ENCODE results near the gene JRKL.
"Not testable (repeated sequence)": the region's sequence is repeated elsewhere in the genome, so short reads cannot be mapped to it uniquely, and the experiment has no call there.

JRKL gene

DNA sequence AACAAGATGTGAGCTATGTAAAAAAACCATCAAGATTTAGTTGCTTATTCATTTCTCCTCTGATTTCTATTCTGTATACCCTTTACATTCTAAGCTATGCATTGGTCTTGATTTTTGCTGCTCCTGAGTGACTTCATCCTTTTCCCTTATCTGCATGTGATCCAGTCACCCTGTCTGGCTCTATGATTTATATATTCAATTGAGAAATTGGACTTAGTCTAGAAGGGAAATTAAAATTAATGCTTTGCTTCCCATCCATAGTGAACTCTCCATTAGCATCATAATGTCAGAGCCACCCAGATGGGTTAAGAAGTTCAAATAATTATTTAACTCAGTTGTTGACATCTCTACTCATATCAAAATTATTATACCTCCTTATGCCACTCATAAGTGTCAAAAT, 5.0 kb downstream of the JRKL start:
- DNase-seq (ENCODE audit: low read depth): no peak

GRCh38 chr11:96396637-96397036, 6.8 kb downstream of the JRKL start:
- no peak for DNase-seq (ENCODE audit: low read depth)

DNA sequence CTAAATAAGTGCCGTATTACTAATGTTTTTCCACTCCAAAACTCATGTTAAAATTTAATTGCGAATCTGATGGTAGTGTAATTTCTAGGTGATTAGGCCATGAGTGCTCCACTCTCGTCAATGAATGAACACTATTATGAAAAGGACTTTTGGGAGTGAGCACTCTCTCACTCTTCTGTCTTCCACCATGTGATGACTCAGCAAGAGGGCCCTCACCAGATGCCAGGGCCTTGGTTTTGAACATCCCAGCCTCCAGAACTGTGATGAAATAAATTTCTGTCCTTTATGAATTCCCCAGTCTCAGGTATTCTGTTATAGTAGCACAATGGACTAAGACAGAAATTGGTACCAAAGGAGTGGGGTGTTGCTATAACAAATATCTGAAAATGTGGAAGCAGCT, 8.1 kb downstream of the JRKL start:
- DNase-seq (ENCODE audit: low read depth): no peak

DNA sequence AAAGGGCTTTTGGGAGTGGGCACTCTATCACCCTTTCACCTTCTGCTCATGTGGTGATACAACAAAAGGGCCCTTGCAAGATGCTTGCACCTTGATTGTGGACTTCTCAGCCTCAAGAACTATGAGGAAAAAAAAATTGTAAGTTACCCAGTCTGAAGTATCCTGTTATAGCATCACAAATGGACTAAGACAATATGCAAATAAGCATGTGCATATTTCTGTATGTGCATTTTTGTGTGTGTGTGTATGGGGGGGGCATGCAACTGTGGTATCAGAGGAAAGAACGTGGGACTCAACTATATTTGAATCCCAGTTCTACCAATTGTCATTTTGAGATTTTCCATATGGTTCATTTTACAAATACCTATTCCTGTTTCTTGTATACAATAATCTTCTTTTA, 10.9 kb downstream of the JRKL start:
- DNase-seq (ENCODE audit: low read depth): no peak

DNA sequence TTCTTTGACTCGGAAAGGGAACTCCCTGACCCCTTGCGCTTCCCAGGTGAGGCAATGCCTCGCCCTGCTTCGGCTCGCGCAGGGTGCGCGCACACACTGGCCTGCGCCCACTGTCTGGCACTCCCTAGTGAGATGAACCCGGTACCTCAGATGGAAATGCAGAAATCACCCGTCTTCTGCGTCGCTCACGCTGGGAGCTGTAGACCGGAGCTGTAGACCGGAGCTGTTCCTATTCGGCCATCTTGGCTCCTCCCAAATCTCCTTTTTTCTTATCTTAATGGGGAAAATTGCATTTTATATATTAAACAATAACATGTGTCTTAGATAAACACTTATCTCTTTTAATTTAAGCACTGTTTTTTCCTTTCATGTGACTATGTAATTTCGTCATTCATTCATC, 21.6 kb downstream of the JRKL start:
- DNase-seq (ENCODE audit: low read depth): not testable (repeated sequence)

DNA sequence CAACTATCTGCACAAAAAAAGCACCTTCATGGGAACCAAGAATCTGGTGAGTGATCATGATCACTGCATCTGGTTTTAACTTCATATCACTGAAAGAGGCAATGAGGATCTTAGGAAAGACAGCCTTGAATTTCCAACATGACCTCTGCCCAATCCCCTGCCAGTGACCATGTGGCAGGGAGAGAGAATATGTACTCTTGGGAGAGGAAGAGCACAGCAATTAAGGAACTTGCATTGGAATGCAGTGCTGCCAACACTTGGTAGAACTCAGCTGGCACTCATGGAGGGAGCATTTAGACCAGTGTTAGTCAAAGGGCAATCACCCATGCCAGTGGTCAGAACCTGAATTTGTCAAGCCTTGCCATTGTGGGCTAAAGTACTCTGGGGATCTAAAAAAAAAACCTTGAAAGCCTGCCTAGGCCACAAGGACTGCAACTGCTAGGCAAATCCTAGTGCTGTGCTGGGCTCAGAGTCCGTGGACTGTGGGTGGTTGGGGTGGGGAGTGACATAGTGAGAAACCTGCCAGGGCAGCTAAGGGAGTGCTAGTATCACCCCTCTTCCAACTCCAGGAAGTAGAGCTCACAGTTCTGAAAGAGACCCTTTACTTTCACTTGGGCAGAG, 23.1 kb downstream of the JRKL start:
- no peak for DNase-seq (ENCODE audit: low read depth)

GRCh38 chr11:96413408-96413807, 23.6 kb downstream of the JRKL start:
- no peak for DNase-seq (ENCODE audit: low read depth)

- no peak for DNase-seq (ENCODE audit: low read depth)
Observed at GRCh38 chr11:96424693-96425092, 34.9 kb downstream of the JRKL start.

DNA sequence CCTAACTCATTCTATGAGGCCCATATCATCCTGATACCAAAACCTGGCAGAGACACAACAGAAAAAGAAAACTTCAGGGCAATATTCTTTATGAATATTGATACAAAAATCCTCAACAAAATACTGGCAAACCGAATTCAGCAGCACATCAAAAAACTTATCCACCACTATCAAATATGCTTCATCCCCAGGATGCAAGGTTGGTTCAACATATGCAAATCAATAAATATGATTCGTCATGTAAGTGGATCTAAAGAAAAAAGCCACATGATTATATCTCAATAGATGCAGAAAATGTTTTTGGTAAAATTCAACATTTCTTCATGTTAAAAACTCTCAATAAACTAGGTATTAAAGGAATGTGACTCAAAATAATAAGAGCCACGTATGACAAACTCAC, 40.9 kb downstream of the JRKL start:
- no peak for DNase-seq (ENCODE audit: low read depth)

DNA sequence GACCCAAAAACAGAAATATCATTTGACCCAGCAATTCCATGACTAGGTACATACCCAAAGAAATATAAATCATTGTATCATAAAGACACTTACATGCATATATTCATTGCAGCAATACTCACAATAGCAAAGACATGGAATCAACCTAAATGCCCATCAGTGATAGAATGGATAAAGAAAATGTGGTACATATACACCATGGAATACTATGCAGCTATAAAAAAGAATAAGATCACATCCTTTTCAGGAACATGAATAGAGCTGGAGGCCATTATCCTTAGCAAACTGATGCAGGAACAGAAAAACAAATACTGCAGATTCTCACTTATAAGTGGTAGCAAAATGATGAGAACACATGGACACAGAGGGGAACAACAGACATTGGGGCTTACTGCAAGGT, 42.8 kb downstream of the JRKL start:
- DNase-seq (ENCODE audit: low read depth): not testable (repeated sequence)

Data from activated T-helper 1 cell treated with Interleukin-2 at 50 U/mL for 16 hours (primary cell).